HG03025 (cell line): ENCODE measurements around the gene SNN.

Source experiments
- ATAC-seq: cut with Tn5 transposase; IDR thresholded peaks from one replicate; pipeline ENCODE4 v1.9.1; 2021; ENCODE audit warnings: mild to moderate bottlenecking, moderate library complexity; ENCODE audit not compliant: unreplicated experiment, low FRiP score

SNN gene

GRCh38 chr16:11726008-11726407, 57.8 kb downstream of the SNN start:
- ATAC-seq, result no peak

GRCh38 chr16:11727796-11728543, 59.7 kb downstream of the SNN start:
- ATAC-seq, result no peak
